Dedifferentiated amniotic fluid mesenchymal stem cell (primary cell): Measurements from ENCODE around the gene NFE2L1.
A peak's percentile ranks its signal among the peaks of the same experiment; 100 is the strongest.
"Not testable (repeated sequence)": the region's sequence is repeated elsewhere in the genome, so short reads cannot be mapped to it uniquely, and the experiment has no call there.

Experiments
- DNase-seq: peaks from one replicate; pipeline ENCODE4 v3.0.0-alpha.2; 2016; ENCODE audit errors: extremely low spot score

Gene NFE2L1

GRCh38 chr17:48067808-48068207 lies 19.6 kb downstream of the NFE2L1 start:
- not testable (repeated sequence) for DNase-seq

- DNase-seq, result no peak
Measured at GRCh38 chr17:48068491-48068961, 20.4 kb downstream of the NFE2L1 start.

- no peak for DNase-seq
Measured at GRCh38 chr17:48070195-48070594, 22.0 kb downstream of the NFE2L1 start.

- no peak for DNase-seq
Measured at GRCh38 chr17:48071654-48072053, 23.5 kb downstream of the NFE2L1 start.

- DNase-seq, result not testable (repeated sequence)
Measured at GRCh38 chr17:48072811-48073210, 24.7 kb downstream of the NFE2L1 start.

- DNase-seq, result not testable (repeated sequence)
Measured at GRCh38 chr17:48073566-48074094, 25.5 kb downstream of the NFE2L1 start.

GRCh38 chr17:48074322-48075081 lies 26.3 kb downstream of the NFE2L1 start:
- DNase-seq, result peak; percentile 89

- DNase-seq, result not testable (repeated sequence)
Measured at GRCh38 chr17:48077152-48077551, 29.0 kb downstream of the NFE2L1 start.

- DNase-seq, result no peak
Measured at GRCh38 chr17:48081858-48082257, 33.7 kb downstream of the NFE2L1 start.

GRCh38 chr17:48084932-48085331 lies 36.8 kb downstream of the NFE2L1 start:
- no peak for DNase-seq

- no peak for DNase-seq
Measured at GRCh38 chr17:48093341-48094045, 45.3 kb downstream of the NFE2L1 start.

GRCh38 chr17:48095611-48096010 lies 47.5 kb downstream of the NFE2L1 start:
- no peak for DNase-seq

GRCh38 chr17:48100160-48100559 lies 52.0 kb downstream of the NFE2L1 start:
- DNase-seq, result peak; percentile 38

GRCh38 chr17:48100591-48101011 lies 52.4 kb downstream of the NFE2L1 start:
- DNase-seq, result peak; percentile 59

GRCh38 chr17:48101012-48101720 lies 53.0 kb downstream of the NFE2L1 start, which contains the start of gene CBX1:
Gene CBX1, minus strand, starts transcription at chr17:48101478. Its CDS starts 24,474 bp downstream, at chr17:48077004.
- DNase-seq, result peak; percentile 88

- DNase-seq, result no peak
Measured at GRCh38 chr17:48102043-48102750, 54.0 kb downstream of the NFE2L1 start.

- no peak for DNase-seq
Measured at GRCh38 chr17:48102798-48103715, 54.9 kb downstream of the NFE2L1 start.

- DNase-seq, result no peak
Measured at GRCh38 chr17:48104440-48104839, 56.3 kb downstream of the NFE2L1 start.

- no peak for DNase-seq
Measured at GRCh38 chr17:48106802-48107136, 58.6 kb downstream of the NFE2L1 start.
